GM18861 (cell line): ENCODE data around the gene PGD.
"Not testable (repeated sequence)": the region's sequence is repeated elsewhere in the genome, so short reads cannot be mapped to it uniquely, and the experiment has no call there.

ENCODE experiments used
- ATAC-seq: cut with Tn5 transposase; IDR thresholded peaks from one replicate; pipeline ENCODE4 v1.9.1; 2021; ENCODE audit not compliant: unreplicated experiment

The PGD gene

DNA sequence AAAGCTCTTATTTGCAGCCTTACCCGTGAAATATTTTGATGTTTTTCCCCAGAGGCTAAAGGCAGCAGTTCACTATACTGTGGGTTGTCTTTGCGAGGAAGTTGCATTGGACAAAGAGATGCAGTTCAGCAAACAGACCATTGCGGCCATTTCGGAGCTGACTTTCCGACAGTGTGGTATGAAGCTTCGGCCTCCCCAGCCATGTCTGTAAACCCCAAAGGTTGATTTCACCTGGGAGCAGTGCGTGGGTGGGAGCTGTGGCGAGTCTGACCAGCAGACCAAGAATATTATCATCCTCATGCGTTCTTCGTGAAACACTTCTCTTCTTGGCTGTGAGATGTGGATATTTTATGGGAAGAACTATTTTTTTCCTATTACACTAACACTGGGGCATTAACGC lies 34.9 kb downstream of the PGD start:
- ATAC-seq = no peak

- no peak for ATAC-seq
Measured at GRCh38 chr1:10434590-10434989, 35.7 kb downstream of the PGD start.

DNA sequence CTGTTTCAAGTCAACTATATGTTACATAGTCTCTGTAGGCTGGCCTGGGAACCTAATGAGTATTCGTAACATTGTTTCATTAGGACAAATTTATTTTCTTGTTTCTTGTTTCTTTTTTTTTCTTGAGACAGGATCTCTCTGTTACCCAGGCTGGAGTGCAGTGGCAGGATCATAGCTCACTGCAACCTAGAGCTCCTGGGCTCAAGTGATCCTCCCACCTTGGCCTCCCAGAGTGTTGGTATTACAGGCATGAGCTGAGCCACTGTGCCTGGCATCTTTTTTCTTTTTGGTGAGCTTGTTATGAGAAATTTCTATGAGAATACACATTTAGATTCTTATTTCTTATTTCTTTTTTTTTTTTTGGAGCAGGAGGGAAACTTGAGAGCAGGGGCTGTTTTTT lies 38.2 kb downstream of the PGD start:
- ATAC-seq = no peak

- no peak for ATAC-seq
Measured at GRCh38 chr1:10438677-10439163, 39.9 kb downstream of the PGD start.

- ATAC-seq = no peak
Measured at GRCh38 chr1:10440305-10440704, 41.4 kb downstream of the PGD start.

GRCh38 chr1:10440794-10441193 lies 41.9 kb downstream of the PGD start:
- no peak for ATAC-seq

DNA sequence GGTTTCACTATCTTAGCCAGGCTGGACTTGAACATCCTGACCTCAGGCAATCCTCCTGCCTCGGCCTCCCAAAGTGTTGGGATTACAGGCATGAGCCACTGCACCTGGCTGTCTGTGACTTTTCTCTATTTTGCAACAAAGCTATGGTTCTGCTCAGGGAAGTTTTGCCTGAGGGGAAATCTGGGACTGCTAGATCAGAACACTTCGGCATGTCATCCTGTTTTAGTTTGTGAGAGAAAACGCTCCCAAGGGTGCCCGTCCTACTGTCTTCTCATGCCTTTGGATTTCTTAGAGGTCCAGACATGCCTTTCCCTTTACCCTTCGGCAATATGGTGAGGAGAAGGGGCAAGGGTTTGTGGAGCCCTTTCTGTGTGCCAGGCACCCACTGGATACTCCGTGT lies 45.4 kb downstream of the PGD start:
- no peak for ATAC-seq

GRCh38 chr1:10444795-10445397 lies 46.0 kb downstream of the PGD start:
- ATAC-seq = no peak

DNA sequence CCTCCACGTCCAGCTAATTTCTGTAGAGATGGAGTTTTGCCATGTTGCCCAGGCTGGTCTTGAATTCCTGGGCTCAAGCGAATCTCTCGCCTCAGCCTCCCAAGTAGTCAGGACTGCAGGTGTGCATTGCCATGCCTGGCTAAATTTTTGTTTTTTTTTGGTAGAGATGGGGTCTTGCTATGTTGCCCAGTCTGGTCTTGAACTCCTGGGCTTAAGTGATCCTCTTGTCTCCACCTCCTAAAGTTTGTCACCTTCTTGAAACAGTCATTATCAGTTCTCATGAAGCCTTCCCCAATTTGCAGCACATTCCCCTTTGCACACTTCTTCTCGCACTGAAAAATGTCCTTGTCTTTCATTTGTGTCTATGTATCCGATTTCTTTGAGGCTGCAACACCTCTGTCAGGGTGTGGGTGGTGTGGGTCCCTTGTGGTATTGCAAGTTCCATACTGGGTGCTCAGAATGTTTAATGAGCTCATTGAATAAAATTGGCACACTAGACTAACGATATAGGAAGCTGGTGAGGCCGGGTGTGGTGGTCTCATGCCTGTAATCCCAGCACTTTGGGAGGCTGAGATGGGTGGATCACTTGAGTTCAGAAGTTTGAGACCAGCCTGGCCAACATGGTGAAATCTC lies 48.0 kb downstream of the PGD start:
- ATAC-seq = no peak

GRCh38 chr1:10449751-10450150 lies 50.9 kb downstream of the PGD start, which contains the start of gene CORT:
Gene CORT (plus strand): TSS chr1:10450031. CDS start chr1:10450224, 193 bp downstream.
- ATAC-seq = no peak

- no peak for ATAC-seq
Measured at GRCh38 chr1:10450156-10450814, 51.4 kb downstream of the PGD start.

- no peak for ATAC-seq
Measured at GRCh38 chr1:10450836-10451235, 52.0 kb downstream of the PGD start.

DNA sequence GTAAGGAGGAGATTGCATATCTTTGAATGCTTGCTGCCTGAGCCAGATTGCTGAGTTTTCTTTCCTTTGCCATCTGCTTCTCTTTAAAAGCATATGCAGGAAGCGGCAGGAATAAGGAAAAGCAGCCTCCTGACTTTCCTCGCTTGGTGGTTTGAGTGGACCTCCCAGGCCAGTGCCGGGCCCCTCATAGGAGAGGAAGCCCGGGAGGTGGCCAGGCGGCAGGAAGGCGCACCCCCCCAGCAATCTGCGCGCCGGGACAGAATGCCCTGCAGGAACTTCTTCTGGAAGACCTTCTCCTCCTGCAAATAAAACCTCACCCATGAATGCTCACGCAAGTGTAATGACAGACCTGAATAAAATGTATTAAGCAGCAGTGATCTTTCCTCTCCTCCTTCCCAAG lies 52.4 kb downstream of the PGD start:
- no peak for ATAC-seq

GRCh38 chr1:10456048-10456447 lies 57.2 kb downstream of the PGD start:
- no peak for ATAC-seq

GRCh38 chr1:10456661-10457060 lies 57.8 kb downstream of the PGD start:
- ATAC-seq = no peak

DNA sequence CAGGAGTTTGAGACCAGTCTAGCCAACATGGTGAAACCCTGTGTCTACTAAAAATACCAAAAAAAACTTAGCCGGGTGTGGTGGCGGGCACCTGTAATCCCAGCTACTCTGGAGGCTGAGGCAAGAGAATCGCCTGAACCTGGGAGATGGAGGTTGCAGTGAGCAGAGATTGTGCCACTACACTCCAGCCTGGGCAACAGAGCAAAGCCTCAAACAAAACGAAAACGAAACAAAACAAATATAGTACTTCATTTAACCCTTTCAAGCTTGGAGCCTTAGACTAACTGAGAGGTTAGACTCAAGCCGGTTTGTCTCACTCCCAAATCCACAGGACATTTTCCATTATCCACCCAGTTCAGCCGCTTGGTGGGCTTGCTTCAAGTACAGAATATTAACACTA lies 58.6 kb downstream of the PGD start:
- ATAC-seq = not testable (repeated sequence)

DNA sequence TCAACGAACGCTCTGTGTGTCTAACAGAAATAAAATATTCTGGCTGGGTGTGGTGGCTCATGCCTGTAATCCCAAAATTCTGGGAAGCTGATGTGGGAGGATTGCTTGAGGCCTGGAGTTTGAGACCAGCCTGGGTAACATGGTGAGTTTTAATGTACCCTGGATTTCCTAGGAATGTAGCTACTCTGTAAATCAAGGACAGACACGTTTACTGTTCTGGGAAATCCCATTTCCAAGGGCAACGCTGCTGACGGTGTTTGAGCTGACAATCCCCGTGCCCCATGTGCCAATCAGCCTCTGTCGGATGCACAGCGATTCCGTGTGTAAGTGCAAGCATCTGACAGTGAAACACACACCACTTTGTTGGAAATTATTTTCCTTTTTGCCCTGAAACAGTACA lies 59.0 kb downstream of the PGD start:
- ATAC-seq = no peak

DNA sequence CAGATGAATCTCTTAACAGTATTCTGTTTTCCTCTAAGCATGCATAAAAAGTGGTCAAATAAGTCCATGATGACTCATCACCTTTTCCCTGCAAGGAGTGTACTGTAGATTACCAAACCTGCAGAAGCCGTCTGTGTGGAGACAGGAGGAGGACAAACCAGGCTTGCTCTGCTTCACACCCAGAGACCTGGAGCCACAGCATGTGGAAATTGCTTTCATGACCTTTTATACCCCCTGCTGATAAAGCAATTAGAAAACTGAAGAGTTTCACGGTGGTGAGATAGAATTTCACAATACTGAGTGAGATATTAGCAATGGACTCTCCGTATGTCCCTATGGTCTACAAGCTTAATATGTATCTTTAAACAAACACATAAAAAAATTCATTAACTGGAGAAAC lies 60.3 kb downstream of the PGD start:
- ATAC-seq = no peak

DNA sequence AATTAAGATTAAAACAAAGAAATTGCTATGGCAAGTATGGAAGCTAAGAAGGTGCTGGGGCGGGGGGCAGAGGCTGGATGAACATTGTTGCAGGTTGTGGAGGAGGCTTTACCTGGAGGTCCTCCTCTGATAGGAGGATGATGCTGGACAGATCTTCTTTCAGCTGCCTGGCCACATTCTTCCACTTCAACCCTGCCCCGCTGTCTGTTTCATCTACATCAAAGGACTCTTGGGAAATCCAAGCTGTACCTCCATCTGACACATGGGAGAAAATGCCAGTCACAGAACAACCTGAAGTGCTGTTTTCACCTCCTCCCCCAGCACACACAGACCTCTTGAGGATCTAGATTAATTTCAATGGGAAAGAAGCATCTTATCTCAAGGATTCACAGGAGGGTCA lies 68.2 kb downstream of the PGD start:
- no peak for ATAC-seq

DNA sequence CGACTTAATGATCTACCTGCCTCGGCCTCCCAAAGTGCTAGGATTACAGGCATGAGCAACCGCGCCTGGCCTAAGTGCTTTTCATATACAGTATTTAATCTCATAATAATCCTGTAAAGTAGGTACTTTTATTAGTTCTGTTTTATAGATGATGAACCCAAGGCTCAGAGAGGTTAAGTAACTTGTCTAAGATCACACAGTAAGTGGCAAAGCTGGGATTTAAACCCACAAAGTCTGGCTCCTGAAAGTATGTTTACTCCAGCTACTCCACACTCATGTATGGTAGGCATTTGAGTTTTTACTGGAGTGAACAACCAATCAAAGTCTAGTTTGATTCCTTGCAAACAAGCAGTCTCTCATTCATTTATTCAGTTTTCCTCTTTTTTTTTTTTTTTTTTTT lies 71.2 kb downstream of the PGD start:
- no peak for ATAC-seq
